H1 (cell line): ENCODE measurements around the gene CNOT6. TPM values are rescaled to one million over a fixed set of nuclear protein-coding genes. Genes with fewer than 3 reads are reported as not detected.

Experiments
- CTCF ChIA-PET: fragments of 300-600 bp; sonication (Branson Sonifier 250); formaldehyde crosslinking; loops from one replicate; lab custom pipeline; 2021; ENCODE audit not compliant: partially characterized antibody; lab: Charles Lee
- POLR2A ChIA-PET: fragments of 300-600 bp; sonication (Branson Sonifier 250); formaldehyde crosslinking; loops from one replicate; lab custom pipeline; 2021; ENCODE audit warnings: inconsistent platforms; ENCODE audit not compliant: partially characterized antibody; lab: Charles Lee
- DNase-seq, 2 experiments: peaks; one replicate each; pipeline versions ENCODE4 v3.0.0 to v3.0.0-alpha.2; 2010 to 2022; ENCODE audit warnings: low spot score in 2 of 2, low read depth in 1 of 2, mixed read lengths in 1 of 2
- FAIRE-seq: peaks from 2 replicates; lab custom pipeline; 2011; peaks lifted over from hg19 to GRCh38; lab: Jason Lieb, UNC
- H2AFZ ChIP-seq: 2 replicates; pipeline ENCODE4 v1.8.1; 2012; ENCODE audit warnings: low read length, inconsistent platforms
- H2AK5ac ChIP-seq: 2 replicates; pipeline ENCODE4 v1.6.1; 2013; ENCODE audit warnings: low read depth, low read length
- H2BK120ac ChIP-seq: replicated peaks from 2 replicates; pipeline ENCODE3; 2013; ENCODE audit warnings: low read depth, low read length, inconsistent platforms
- H2BK12ac ChIP-seq: 2 replicates; pipeline ENCODE4 v1.6.1; 2013; ENCODE audit warnings: low read depth, low read length
- H2BK15ac ChIP-seq: 2 replicates; pipeline ENCODE4 v1.6.1; 2013; ENCODE audit warnings: low read length
- H2BK20ac ChIP-seq: 2 replicates; pipeline ENCODE4 v1.6.1; 2013; ENCODE audit warnings: low read length
- H2BK5ac ChIP-seq: 2 replicates; pipeline ENCODE4 v1.6.1; 2013; ENCODE audit warnings: low read depth, low read length
- H3K14ac ChIP-seq: 2 replicates; pipeline ENCODE4 v1.6.1; 2013; ENCODE audit warnings: inconsistent platforms; ENCODE audit not compliant: insufficient read length
- H3K18ac ChIP-seq: 2 replicates; pipeline ENCODE4 v1.6.1; 2013; ENCODE audit warnings: low read length; ENCODE audit errors: extremely low read depth
- H3K23ac ChIP-seq: 2 replicates; pipeline ENCODE4 v1.6.1; 2013; ENCODE audit warnings: inconsistent platforms; ENCODE audit not compliant: insufficient read length
- H3K23me2 ChIP-seq: 2 replicates; pipeline ENCODE4 v1.6.1; 2013; ENCODE audit warnings: low read depth, low read length
- H3K27ac ChIP-seq: 2 replicates; pipeline ENCODE4 v1.6.1; 2011; ENCODE audit warnings: low read depth, low read length, inconsistent platforms
- H3K27me3 ChIP-seq, 4 experiments: replicated peaks in 1 of 4; 1 replicate in 1 of 4; 2 replicates in 3 of 4; pipeline versions ENCODE4 v1.6.1 to v1.8.1; 2011 to 2013; ENCODE audit warnings: low read length in 3 of 4, mild to moderate bottlenecking in 3 of 4, inconsistent platforms in 2 of 4, mixed read lengths in 2 of 4, moderate library complexity in 1 of 4; ENCODE audit not compliant: control insufficient read depth in 3 of 4, insufficient read depth in 3 of 4; ENCODE audit errors: extremely low read depth in 1 of 4
- H3K36me3 ChIP-seq, 4 experiments: 2 replicates each; pipeline versions ENCODE4 v1.6.1 to v1.8.1; 2011 to 2013; ENCODE audit warnings: mild to moderate bottlenecking in 4 of 4, low read length in 3 of 4, moderate library complexity in 2 of 4, control low read depth in 1 of 4, inconsistent platforms in 1 of 4; ENCODE audit not compliant: insufficient read depth in 4 of 4, control insufficient read depth in 2 of 4
- H3K4ac ChIP-seq: replicated peaks from 2 replicates; pipeline ENCODE3; 2013; ENCODE audit warnings: low read length, low read depth, mixed read lengths, inconsistent platforms; ENCODE audit not compliant: insufficient read length
- H3K4me1 ChIP-seq, 4 experiments: replicated peaks in 1 of 4; 1 replicate in 1 of 4; 2 replicates in 3 of 4; pipeline versions ENCODE4 v1.6.1 to v1.8.1; 2011 to 2013; ENCODE audit warnings: low read length in 3 of 4, inconsistent platforms in 2 of 4, mixed read lengths in 1 of 4; ENCODE audit not compliant: insufficient read depth in 4 of 4, control insufficient read depth in 3 of 4
- H3K4me2 ChIP-seq, 2 experiments: 2 replicates each; pipeline versions ENCODE4 v1.6.1 to v1.8.1; 2011 to 2013; ENCODE audit warnings: low read depth in 2 of 2, low read length in 2 of 2, control low read depth in 1 of 2, inconsistent platforms in 1 of 2, mild to moderate bottlenecking in 1 of 2; ENCODE audit not compliant: insufficient read depth in 1 of 2
- H3K4me3 ChIP-seq, 4 experiments: fragments of 200-600, 300-600 bp in 1 of 4; sonication (generic), shearing (Covaris generic), sonication (Bioruptor Twin) in 1 of 4; 2 replicates each; pipeline versions ENCODE4 v1.5.1 to v1.8.1; 2011 to 2016; ENCODE audit warnings: low read length in 4 of 4, low read depth in 3 of 4, control low read depth in 2 of 4, inconsistent platforms in 2 of 4, mild to moderate bottlenecking in 2 of 4, mixed read lengths in 1 of 4, moderate library complexity in 1 of 4; ENCODE audit not compliant: insufficient read depth in 2 of 4; ENCODE audit errors: extremely low read depth in 1 of 4
- H3K56ac ChIP-seq: replicated peaks from 2 replicates; pipeline ENCODE3; 2013; ENCODE audit warnings: low read depth, mild to moderate bottlenecking, mixed read lengths, low read length, inconsistent platforms; ENCODE audit not compliant: insufficient read length
- H3K79me1 ChIP-seq: 2 replicates; pipeline ENCODE4 v1.6.1; 2013; ENCODE audit warnings: low read depth, low read length, control low read depth
- H3K79me2 ChIP-seq, 2 experiments: 2 replicates each; pipeline versions ENCODE4 v1.6.1 to v1.8.1; 2012 to 2013; ENCODE audit warnings: low read length in 2 of 2, mild to moderate bottlenecking in 2 of 2, inconsistent platforms in 1 of 2; ENCODE audit not compliant: insufficient read depth in 2 of 2, control insufficient read depth in 1 of 2
- H3K9ac ChIP-seq, 4 experiments: replicated peaks in 1 of 4; 1 replicate in 1 of 4; 2 replicates in 3 of 4; pipeline versions ENCODE4 v1.6.1 to v1.8.1; 2011 to 2013; ENCODE audit warnings: low read depth in 3 of 4, low read length in 3 of 4, control low read depth in 2 of 4, mild to moderate bottlenecking in 2 of 4, moderate library complexity in 2 of 4, inconsistent platforms in 1 of 4; ENCODE audit errors: extremely low read depth in 1 of 4
- H3K9me3 ChIP-seq, 2 experiments: 2 replicates each; pipeline versions ENCODE4 v1.6.1 to v1.8.1; 2012 to 2013; ENCODE audit warnings: mild to moderate bottlenecking in 2 of 2, moderate library complexity in 2 of 2, control low read depth in 1 of 2, inconsistent platforms in 1 of 2, low read depth in 1 of 2, low read length in 1 of 2, mixed read lengths in 1 of 2; ENCODE audit not compliant: insufficient read depth in 2 of 2
- H4K20me1 ChIP-seq, 2 experiments: replicated peaks in 1 of 2; 2 replicates each; pipeline versions ENCODE3 to v1.8.1; 2011 to 2013; ENCODE audit warnings: inconsistent platforms in 2 of 2, low read length in 2 of 2, mild to moderate bottlenecking in 1 of 2; ENCODE audit not compliant: insufficient read depth in 2 of 2, control insufficient read depth in 1 of 2
- H4K5ac ChIP-seq: 2 replicates; pipeline ENCODE4 v1.6.1; 2013; ENCODE audit warnings: low read length, low read depth, mixed read lengths, inconsistent platforms; ENCODE audit not compliant: insufficient read length
- H4K8ac ChIP-seq: 2 replicates; pipeline ENCODE4 v1.8.0; 2013; ENCODE audit warnings: mild to moderate bottlenecking, moderate library complexity, low read length, inconsistent platforms; ENCODE audit not compliant: insufficient read depth; ENCODE audit errors: extremely low read depth
- H4K91ac ChIP-seq: replicated peaks from 2 replicates; pipeline ENCODE3; 2013; ENCODE audit warnings: low read length, mixed read lengths, inconsistent platforms; ENCODE audit not compliant: insufficient read length
- CREB1 ChIP-seq: IDR thresholded peaks from 2 replicates; pipeline ENCODE4 v1.6.1; 2012; ENCODE audit warnings: inconsistent platforms
- CTBP2 ChIP-seq: IDR thresholded peaks from 2 replicates; pipeline ENCODE4 v1.7.0; 2011; ENCODE audit warnings: borderline replicate concordance, mild to moderate bottlenecking, moderate library complexity, mixed read lengths, low read length; ENCODE audit not compliant: insufficient read depth, insufficient read length
- EZH2 ChIP-seq: fragments of 200-600 bp; sonication (generic); IDR thresholded peaks from 2 replicates; pipeline ENCODE4 v1.7.1; 2012; ENCODE audit warnings: low read depth, mild to moderate bottlenecking, moderate library complexity, low read length, inconsistent platforms; ENCODE audit not compliant: severe bottlenecking
- FOSL1 ChIP-seq: IDR thresholded peaks from 2 replicates; pipeline ENCODE4 v1.6.1; 2011; ENCODE audit warnings: mild to moderate bottlenecking, low read depth, low read length, moderate library complexity; ENCODE audit not compliant: insufficient read depth
- HDAC2 ChIP-seq, 2 experiments: fragments of 300-600 bp in 1 of 2; sonication (generic) in 1 of 2; IDR thresholded peaks; 2 replicates each; pipeline ENCODE4 v1.6.1; 2011 to 2012; ENCODE audit warnings: low read depth in 2 of 2, low read length in 2 of 2, mild to moderate bottlenecking in 2 of 2, moderate library complexity in 2 of 2, borderline replicate concordance in 1 of 2, inconsistent platforms in 1 of 2
- JUND ChIP-seq: IDR thresholded peaks from 2 replicates; pipeline ENCODE4 v1.6.1; 2011; ENCODE audit warnings: mild to moderate bottlenecking, improper control_type of control experiment, low read length
- RFX5 ChIP-seq: IDR thresholded peaks from 2 replicates; pipeline ENCODE4 v1.6.1; 2011; ENCODE audit warnings: low read depth, low read length, improper control_type of control experiment, borderline replicate concordance
- SIN3A ChIP-seq, 2 experiments: IDR thresholded peaks in 1 of 2; conservative IDR thresholded peaks in 1 of 2; 2 replicates each; pipeline ENCODE4 v1.6.1; 2011 to 2012; ENCODE audit warnings: low read length in 2 of 2, improper control_type of control experiment in 1 of 2, low read depth in 1 of 2, mild to moderate bottlenecking in 1 of 2
- TAF7 ChIP-seq: optimal IDR thresholded peaks from 2 replicates; pipeline ENCODE3; 2011; ENCODE audit warnings: low read depth, mild to moderate bottlenecking, inconsistent platforms, low read length, moderate library complexity, borderline replicate concordance
- WGBS, 2 experiments: shearing (Covaris generic) in 1 of 2; methylation state at CpG; one replicate each; pipeline versions ENCODE4 v1.1.6 to v1.1.7; 2013 to 2015; ENCODE audit warnings: low lambda C conversion rate in 2 of 2, mixed read lengths in 2 of 2, inconsistent platforms in 1 of 2, low coverage in 1 of 2, missing lambda C conversion rate in 1 of 2; ENCODE audit not compliant: insufficient replicate concordance in 2 of 2, insufficient coverage in 1 of 2, insufficient read length in 1 of 2; ENCODE audit errors: extremely low coverage in 1 of 2, missing lambda C conversion rate in 1 of 2; 5-methylcytosine and 5-hydroxymethylcytosine counted together
- polyA plus RNA-seq, 7 experiments: library from polyadenylated mRNA; depleted of rRNA in 3 of 7; stranded (reverse) in 5 of 7; unstranded in 2 of 7; fragments of >200 nt in 5 of 7; fragments of 200-250 nt in 2 of 7; gene quantifications; 1 replicate in 5 of 7; 2 replicates in 1 of 7; 4 replicates in 1 of 7; pipeline versions ENCODE4 v1.2.1 to v1.2.3, GENCODE V29; 2011 to 2013; ENCODE audit warnings: missing spikeins in 2 of 7, mixed read lengths in 2 of 7
- total RNA-seq: library from RNA; stranded (reverse); fragmentation: NEBNext Ultra II Directional; extraction: Animal tissue kit (Norgen Biotek cat#: 25700); gene quantifications from 2 replicates; pipeline ENCODE4 v1.2.1, GENCODE V29; 2021
- TF ChIP-seq, protein P1 (sequence below): IDR thresholded peaks from 2 replicates; pipeline ENCODE4 v1.6.1; 2012; ENCODE audit warnings: inconsistent platforms

Gene CNOT6
- total and polyA plus RNA-seq, 2 of the 8 experiments (the other 6 are each of a cell fraction or from before 2014, with no cell fraction given): 10.7 to 45.4 TPM

DNA sequence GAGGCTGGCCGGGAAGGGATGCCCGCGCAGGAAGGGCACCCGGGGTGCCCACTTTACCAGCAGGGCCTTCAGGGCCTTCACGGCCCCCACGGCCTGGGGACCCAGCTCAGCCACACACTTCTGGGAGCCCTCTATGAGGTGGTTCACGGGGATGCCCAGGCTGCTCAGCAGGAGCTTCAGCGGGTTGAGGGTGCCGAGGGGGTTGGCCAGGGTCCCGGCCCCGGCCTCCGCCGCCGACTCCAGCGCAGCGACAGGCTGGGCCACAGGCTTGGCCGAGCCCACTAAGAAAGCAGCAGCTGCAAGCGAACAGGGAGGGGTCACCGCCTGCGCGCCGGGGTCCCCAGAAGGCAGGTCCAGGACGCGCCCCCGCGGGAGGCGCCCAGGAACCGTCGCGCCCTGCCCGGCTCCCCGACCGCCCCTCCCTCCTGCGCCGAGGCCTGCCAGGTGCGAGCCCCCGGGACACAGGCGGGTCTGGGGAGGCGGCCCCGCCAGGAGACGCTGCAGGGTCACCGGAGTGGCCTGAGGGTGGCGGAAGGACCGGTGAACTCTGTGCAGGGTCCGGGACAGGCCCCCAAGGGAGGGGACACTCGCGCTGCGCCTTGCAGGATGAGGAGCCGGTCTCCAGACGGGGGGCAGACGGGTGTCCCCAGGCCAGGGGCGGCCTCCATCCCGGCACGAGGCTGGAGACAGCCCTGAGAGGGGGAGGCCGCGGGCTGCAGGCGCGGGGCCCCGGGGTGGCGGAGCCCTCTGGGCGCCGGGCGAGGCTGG, 96.5 kb downstream of the CNOT6 start:
- Histone ChIP-seq H2BK12ac (no peak overlapping the region), H2BK15ac (no peak overlapping the region), H3K9me3 (no peaks in the 10 kb centered on the region), H3K79me1 (no peaks in the 10 kb centered on the region), H3K9ac (no peak overlapping the region), H4K8ac (peak overlapping the region; percentile 60; the same call in 1 of the 2 replicates), H3K36me3 (no peaks in the 10 kb centered on the region; a peak in 1 of 8 replicates), H2BK120ac (no peak overlapping the region), H2AFZ (peak overlapping the region; percentile 50; the same call in 1 of the 2 replicates), H3K14ac (no peak overlapping the region), H4K20me1 (peaks cover 0 to 4% of the 10 kb centered on the region in 2 experiments), H3K4me1 (peaks cover 0 to 9% (median 3%) of the 10 kb centered on the region in 4 experiments; a peak in 5 of 7 replicates), H3K23ac (no peak overlapping the region), H3K18ac (no peak overlapping the region; the same call in 1 of the 2 replicates), H3K56ac (no peak overlapping the region), H2BK5ac (no peak overlapping the region), H3K79me2 (no peaks in the 10 kb centered on the region), H3K4ac (no peak overlapping the region), H2BK20ac (no peak overlapping the region), H3K4me2 (peak overlapping the region; percentile 85 to 97), H3K4me3 (peak overlapping the region; percentile 3 to 69 (median 46)), H2AK5ac (no peak overlapping the region), H4K5ac (no peak overlapping the region), H4K91ac (no peak overlapping the region), H3K23me2 (peaks cover 20% of the 10 kb centered on the region; the same call in 1 of the 2 replicates), H3K27ac (no peak overlapping the region), H3K27me3 (peaks cover 22 to 51% (median 40%) of the 10 kb centered on the region in 4 experiments)
- ChIA-PET CTCF (interaction anchor here (0.6 to 1.6 kb wide), 7 partner anchors 10 to 128 kb away, joined by 3 to 5 read pairs (median 4); no protein-coding TSS in a partner anchor), POLR2A (interaction anchor here (0.6 to 2.3 kb wide), 2 partner anchors 11 to 13 kb away, joined by 3 to 9 read pairs; no protein-coding TSS in a partner anchor)
- 6% methylated on average over 41 of the region's 63 CpGs; no CpG with 5 or more reads in 1 of the 2 experiments for WGBS, 2 experiments
- FAIRE-seq (no peak), DNase-seq (peak in 1 of 2 experiments; percentile 72)
- TF ChIP-seq CREB1 (no peak), RFX5 (no peak), HDAC2 (IDR thresholded peaks at IDR 0.05; ENCODE audit: borderline replicate concordance in 1 of 2, low read depth in 2 of 2, low read length in 2 of 2) (no peak), TAF7 (no peak), CTBP2 (no peak), EZH2 (peak; percentile 76), JUND (no peak), SIN3A (conservative IDR thresholded peaks at IDR 0.05 in 1 of 2, IDR thresholded peaks at IDR 0.05 in 1 of 2; ENCODE audit: low read depth in 1 of 2, low read length in 2 of 2) (no peak), FOSL1 (no peak)
- TF ChIP-seq, protein P1, sequence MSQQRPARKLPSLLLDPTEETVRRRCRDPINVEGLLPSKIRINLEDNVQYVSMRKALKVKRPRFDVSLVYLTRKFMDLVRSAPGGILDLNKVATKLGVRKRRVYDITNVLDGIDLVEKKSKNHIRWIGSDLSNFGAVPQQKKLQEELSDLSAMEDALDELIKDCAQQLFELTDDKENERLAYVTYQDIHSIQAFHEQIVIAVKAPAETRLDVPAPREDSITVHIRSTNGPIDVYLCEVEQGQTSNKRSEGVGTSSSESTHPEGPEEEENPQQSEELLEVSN: no peak
